Neural crest cell (in vitro differentiated cells): ENCODE data around the gene ADCY3. TPM values are rescaled to one million over a fixed set of nuclear protein-coding genes. Genes with fewer than 3 reads are reported as not detected.

Source experiments
- DNase-seq: peaks from one replicate; pipeline ENCODE4 v3.0.0; 2021; ENCODE audit warnings: low read depth, mixed read lengths, low spot score
- H3K27ac Mint-ChIP-seq: one replicate; pipeline ENCODE4 v1.8.0; 2021; ENCODE audit warnings: mild to moderate bottlenecking, mixed read lengths; ENCODE audit not compliant: unreplicated experiment
- H3K27me3 Mint-ChIP-seq: 2 replicates; pipeline ENCODE4 v1.8.0; 2021; ENCODE audit warnings: low read depth, mild to moderate bottlenecking, mixed read lengths
- H3K36me3 Mint-ChIP-seq: 2 replicates; pipeline ENCODE4 v1.8.0; 2021; ENCODE audit warnings: low read depth, mild to moderate bottlenecking, mixed read lengths
- H3K4me1 Mint-ChIP-seq: 2 replicates; pipeline ENCODE4 v1.8.0; 2021; ENCODE audit warnings: mixed read lengths
- H3K4me3 Mint-ChIP-seq: one replicate; pipeline ENCODE4 v1.8.0; 2021; ENCODE audit warnings: mild to moderate bottlenecking, mixed read lengths
- H3K9me3 Mint-ChIP-seq: 2 replicates; pipeline ENCODE4 v1.8.0; 2021; ENCODE audit warnings: mixed read lengths
- CTCF ChIP-seq: fragments of 200-600 bp; sonication (generic); conservative IDR thresholded peaks from 2 replicates; pipeline ENCODE4 v1.5.0; 2021; ENCODE audit warnings: antibody characterized with exemption, mild to moderate bottlenecking
- total RNA-seq: library from RNA; stranded (reverse); gene quantifications from 2 replicates; pipeline ENCODE4 v1.2.1, GENCODE V29; 2021

ADCY3 gene
- total RNA-seq, 1 donor from 2014 or later, result 49.2 TPM

- peak overlapping the region; percentile 34 for H3K4me3 Mint-ChIP-seq
- peaks cover 3% of the 10 kb centered on the region for H3K27me3 Mint-ChIP-seq
- no peaks in the 10 kb centered on the region for H3K9me3 Mint-ChIP-seq
- DNase-seq, result no peak
- H3K27ac Mint-ChIP-seq, result peak overlapping the region; percentile 62
- H3K36me3 Mint-ChIP-seq, result peaks cover 14% of the 10 kb centered on the region
- no peak for TF ChIP-seq CTCF
- peaks cover 36% of the 10 kb centered on the region for H3K4me1 Mint-ChIP-seq
These were observed 91.6 kb downstream of the ADCY3 start for GRCh38 chr2:24828238-24828996.

DNA sequence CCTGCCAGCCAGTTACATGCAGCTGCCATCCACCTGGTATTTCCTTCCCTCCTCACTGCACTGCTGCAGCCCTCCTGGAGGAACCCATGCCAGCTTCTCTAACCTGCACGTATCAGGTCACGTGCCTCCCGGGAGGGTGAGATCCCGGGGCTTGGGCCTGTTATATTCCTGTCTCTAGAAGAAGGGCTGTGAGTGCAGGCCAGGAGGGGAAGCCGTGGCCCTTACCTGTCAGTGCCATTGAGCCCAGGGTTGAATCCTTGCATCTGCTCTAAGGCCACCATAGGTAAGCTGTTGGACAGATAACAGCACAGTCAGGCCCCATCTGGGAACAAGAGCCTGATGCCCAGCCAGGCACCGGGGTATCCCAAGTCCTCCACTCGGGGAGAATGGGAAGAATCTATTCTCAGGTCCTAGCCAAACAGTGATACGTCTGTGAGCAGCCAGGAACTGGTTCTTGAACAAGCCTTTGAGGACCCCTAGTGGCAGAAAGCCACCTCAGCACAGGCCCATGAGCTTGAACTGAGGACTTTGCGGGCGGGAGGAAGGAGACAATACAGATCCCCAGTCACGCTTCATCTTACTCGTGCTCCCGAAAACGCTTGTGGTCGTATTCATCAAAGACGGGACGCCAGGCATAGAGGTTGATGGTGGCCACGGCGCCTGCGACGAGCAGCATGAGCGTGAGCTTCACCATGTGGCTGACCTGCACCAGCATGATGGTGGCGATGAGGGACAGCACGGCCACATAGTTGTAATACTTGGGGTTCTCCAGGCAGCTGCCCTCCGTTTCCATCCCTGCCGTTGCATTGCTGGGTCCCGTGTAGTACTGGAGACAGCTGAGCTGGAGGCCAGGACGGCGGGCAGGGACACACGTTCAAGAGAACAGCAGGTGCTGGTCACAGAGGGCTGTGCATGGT is 92.5 kb downstream of the ADCY3 start:
- Mint-ChIP-seq H3K36me3 (peaks cover 20% of the 10 kb centered on the region), H3K27me3 (peaks cover 3% of the 10 kb centered on the region), H3K9me3 (no peaks in the 10 kb centered on the region), H3K4me3 (peak overlapping the region; percentile 70), H3K4me1 (peaks cover 35% of the 10 kb centered on the region), H3K27ac (peak overlapping the region; percentile 64)
- DNase-seq, result peak; percentile 75
- peak; percentile 90 for TF ChIP-seq CTCF

DNA sequence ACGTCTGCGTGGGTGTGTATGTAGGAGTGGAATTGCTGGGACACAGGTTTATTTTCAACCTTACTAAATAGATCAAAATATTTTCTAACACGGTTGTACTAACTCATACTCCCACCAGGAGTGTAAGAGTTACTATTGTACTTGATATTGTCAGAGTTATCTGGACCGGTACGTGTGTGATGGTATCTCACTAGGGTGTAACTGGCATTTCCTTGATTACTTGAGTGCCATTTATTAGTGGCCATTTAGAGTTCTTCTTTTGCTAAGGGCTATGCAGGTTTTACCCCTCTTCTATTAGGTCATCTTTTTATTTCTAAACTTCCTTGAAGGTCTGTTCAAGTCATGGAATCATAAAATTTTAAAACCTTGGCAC is 93.3 kb downstream of the ADCY3 start:
- H3K36me3 Mint-ChIP-seq, result peaks cover 22% of the 10 kb centered on the region
- H3K27ac Mint-ChIP-seq, result no peak overlapping the region
- no peak for DNase-seq
- no peak for TF ChIP-seq CTCF
- H3K27me3 Mint-ChIP-seq, result peaks cover 3% of the 10 kb centered on the region
- H3K4me3 Mint-ChIP-seq, result peak overlapping the region; percentile 6
- peaks cover 37% of the 10 kb centered on the region for H3K4me1 Mint-ChIP-seq
- H3K9me3 Mint-ChIP-seq, result no peaks in the 10 kb centered on the region

DNA sequence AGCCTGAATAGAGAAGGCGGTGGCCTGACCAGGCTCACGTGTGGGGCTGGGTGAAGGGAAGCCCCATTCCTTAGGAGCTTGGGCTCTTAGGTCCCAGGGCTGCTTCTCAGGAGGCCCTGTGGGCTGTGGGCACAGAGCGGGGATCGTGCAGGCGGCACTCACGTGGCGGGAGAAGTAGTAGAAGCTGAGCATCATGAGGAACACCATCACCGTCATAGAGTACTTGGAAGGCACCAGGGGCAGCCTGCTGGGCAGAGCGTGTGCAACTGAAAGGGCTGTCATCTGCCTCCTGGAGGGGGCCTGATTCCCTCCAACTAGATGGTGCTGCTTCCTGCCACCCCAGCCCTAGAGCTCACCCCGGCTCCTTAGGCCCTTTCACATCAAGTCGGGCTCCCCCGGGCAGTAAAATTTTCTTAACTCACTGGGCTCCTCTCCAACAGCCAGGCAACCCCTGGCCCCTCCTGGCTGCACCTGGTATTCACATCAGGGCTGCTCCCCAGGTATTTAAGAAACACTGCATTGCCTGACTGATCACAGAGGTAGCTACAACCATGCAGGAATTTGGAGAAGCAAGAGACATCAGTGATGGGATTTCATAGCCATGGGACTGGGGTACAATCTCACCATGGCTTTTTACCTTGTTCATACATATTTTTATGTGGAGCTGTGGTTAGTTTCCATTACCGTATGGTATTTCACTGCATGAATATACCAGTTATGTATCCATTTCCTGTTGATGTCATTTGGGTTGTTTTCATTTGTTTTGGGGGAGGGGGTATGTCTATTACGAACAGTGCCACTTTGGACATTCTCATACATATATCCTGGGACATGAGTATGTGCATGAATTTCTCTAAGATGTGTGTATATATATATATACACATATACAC is 93.9 kb downstream of the ADCY3 start:
- H3K4me3 Mint-ChIP-seq, result peak overlapping the region; percentile 61
- H3K36me3 Mint-ChIP-seq, result peaks cover 22% of the 10 kb centered on the region
- peaks cover 3% of the 10 kb centered on the region for H3K27me3 Mint-ChIP-seq
- H3K9me3 Mint-ChIP-seq, result no peaks in the 10 kb centered on the region
- peak overlapping the region; percentile 4 for H3K27ac Mint-ChIP-seq
- TF ChIP-seq CTCF, result no peak
- H3K4me1 Mint-ChIP-seq, result peaks cover 39% of the 10 kb centered on the region
- DNase-seq, result no peak
